GM23338 (cell line): ENCODE results near the gene NAA15. TPM values are rescaled to one million over a fixed set of nuclear protein-coding genes. Genes with fewer than 3 reads are reported as not detected.

Source experiments
- ATAC-seq: fragments of 200-7000 bp; cut with Tn5 transposase; 3 replicates; pipeline ENCODE4 v1.9.1; 2020
- DNase-seq: peaks from one replicate; pipeline ENCODE4 v3.0.0-alpha.2; 2015; ENCODE audit warnings: low spot score
- H2AFZ ChIP-seq: fragments of 200-600 bp; sonication (generic); 2 replicates; pipeline ENCODE4 v1.8.0; 2016; ENCODE audit warnings: antibody characterized with exemption, mild to moderate bottlenecking, moderate library complexity
- H3F3A ChIP-seq: fragments of 200-600 bp; sonication (generic); replicated peaks from 2 replicates; pipeline ENCODE4 v1.8.0; 2017; ENCODE audit warnings: antibody characterized with exemption, mixed run types, low read depth
- H3K27ac ChIP-seq: fragments of 200-600 bp; sonication (generic); 2 replicates; pipeline ENCODE4 v1.6.1; 2016; ENCODE audit warnings: low read depth
- H3K27me3 ChIP-seq: fragments of 200-600 bp; sonication (generic); 2 replicates; pipeline ENCODE4 v1.8.0; 2016; ENCODE audit warnings: mild to moderate bottlenecking, mixed run types, moderate library complexity; ENCODE audit not compliant: insufficient read depth
- H3K36me3 ChIP-seq: fragments of 200-600 bp; sonication (generic); 2 replicates; pipeline ENCODE4 v1.8.0; 2016; ENCODE audit warnings: mild to moderate bottlenecking; ENCODE audit not compliant: insufficient read depth
- H3K4me1 ChIP-seq: fragments of 200-600 bp; sonication (generic); 2 replicates; pipeline ENCODE4 v1.8.0; 2016; ENCODE audit warnings: mild to moderate bottlenecking, moderate library complexity; ENCODE audit not compliant: insufficient read depth
- H3K4me2 ChIP-seq: fragments of 200-600 bp; sonication (generic); 2 replicates; pipeline ENCODE4 v1.7.1; 2017; ENCODE audit warnings: mixed run types
- H3K4me3 ChIP-seq: fragments of 200-600 bp; sonication (generic); 2 replicates; pipeline ENCODE4 v1.6.1; 2016; ENCODE audit warnings: mixed run types
- H3K79me2 ChIP-seq: fragments of 200-600 bp; sonication (generic); replicated peaks from 2 replicates; pipeline ENCODE4 v1.8.0; 2017; ENCODE audit warnings: mild to moderate bottlenecking; ENCODE audit not compliant: insufficient read depth
- H3K9me2 ChIP-seq: fragments of 200-600 bp; sonication (generic); 2 replicates; pipeline ENCODE4 v1.8.0; 2017; ENCODE audit not compliant: insufficient read depth
- H4K20me1 ChIP-seq: fragments of 200-600 bp; sonication (generic); replicated peaks from 2 replicates; pipeline ENCODE4 v1.8.0; 2017; ENCODE audit warnings: mild to moderate bottlenecking; ENCODE audit not compliant: insufficient read depth
- H3K27ac Mint-ChIP-seq: 2 replicates; pipeline ENCODE4 v1.8.0; 2020; ENCODE audit warnings: inconsistent platforms, mild to moderate bottlenecking, moderate library complexity, mixed read lengths
- H3K27me3 Mint-ChIP-seq: 3 replicates; pipeline ENCODE4 v1.8.0; 2022; ENCODE audit warnings: low read depth, mild to moderate bottlenecking, moderate library complexity, mixed read lengths, inconsistent platforms; ENCODE audit not compliant: insufficient read depth, poor library complexity
- H3K36me3 Mint-ChIP-seq: 3 replicates; pipeline ENCODE4 v1.8.0; 2021; ENCODE audit warnings: low read depth, mild to moderate bottlenecking, inconsistent platforms, moderate library complexity, mixed read lengths
- H3K4me1 Mint-ChIP-seq: 3 replicates; pipeline ENCODE4 v1.8.0; 2020; ENCODE audit warnings: mild to moderate bottlenecking, inconsistent platforms, mixed read lengths
- H3K4me3 Mint-ChIP-seq: 3 replicates; pipeline ENCODE4 v1.8.0; 2021; ENCODE audit warnings: moderate library complexity, mild to moderate bottlenecking, inconsistent platforms, mixed read lengths
- H3K9me3 Mint-ChIP-seq: 3 replicates; pipeline ENCODE4 v1.8.0; 2020; ENCODE audit warnings: moderate library complexity, mild to moderate bottlenecking, inconsistent platforms, mixed read lengths
- NANOG ChIP-seq: IDR thresholded peaks from 2 replicates; pipeline ENCODE4 v1.6.1; 2016; ENCODE audit warnings: antibody characterized with exemption, borderline replicate concordance
- POLR2AphosphoS5 ChIP-seq: IDR thresholded peaks from 2 replicates; pipeline ENCODE4 v1.6.1; 2016; ENCODE audit warnings: antibody characterized with exemption, low read depth
- polyA plus RNA-seq: library from polyadenylated mRNA; unstranded; fragments of >200 nt; fragmentation: Nextera tagmentation; extraction: Ambion mirVana; gene quantifications from 2 replicates; pipeline ENCODE4 v1.2.1, GENCODE V29; 2016
- total RNA-seq: library from RNA; depleted of rRNA; stranded (reverse); fragments of >200 nt; shearing (Covaris generic); gene quantifications from 2 replicates; pipeline ENCODE4 v1.2.3, GENCODE V29; 2014
- TF ChIP-seq, protein P1 (sequence below): fragments of 250-450 bp; sonication (Bioruptor Pico); IDR thresholded peaks from 2 replicates; pipeline ENCODE4 v1.5.0; 2020; ENCODE audit warnings: mild to moderate bottlenecking, moderate library complexity
- TF ChIP-seq, protein P2 (sequence below): IDR thresholded peaks from one replicate; pipeline ENCODE4 v1.6.1; 2018; ENCODE audit warnings: antibody characterized with exemption; ENCODE audit not compliant: unreplicated experiment
- TF ChIP-seq, protein P3 (sequence below): IDR thresholded peaks from 2 replicates; pipeline ENCODE4 v1.6.1; 2016; ENCODE audit warnings: antibody characterized with exemption

The NAA15 gene
- total and polyA plus RNA-seq, 2 experiments from 2014 or later, result 80.1 to 101 TPM

DNA sequence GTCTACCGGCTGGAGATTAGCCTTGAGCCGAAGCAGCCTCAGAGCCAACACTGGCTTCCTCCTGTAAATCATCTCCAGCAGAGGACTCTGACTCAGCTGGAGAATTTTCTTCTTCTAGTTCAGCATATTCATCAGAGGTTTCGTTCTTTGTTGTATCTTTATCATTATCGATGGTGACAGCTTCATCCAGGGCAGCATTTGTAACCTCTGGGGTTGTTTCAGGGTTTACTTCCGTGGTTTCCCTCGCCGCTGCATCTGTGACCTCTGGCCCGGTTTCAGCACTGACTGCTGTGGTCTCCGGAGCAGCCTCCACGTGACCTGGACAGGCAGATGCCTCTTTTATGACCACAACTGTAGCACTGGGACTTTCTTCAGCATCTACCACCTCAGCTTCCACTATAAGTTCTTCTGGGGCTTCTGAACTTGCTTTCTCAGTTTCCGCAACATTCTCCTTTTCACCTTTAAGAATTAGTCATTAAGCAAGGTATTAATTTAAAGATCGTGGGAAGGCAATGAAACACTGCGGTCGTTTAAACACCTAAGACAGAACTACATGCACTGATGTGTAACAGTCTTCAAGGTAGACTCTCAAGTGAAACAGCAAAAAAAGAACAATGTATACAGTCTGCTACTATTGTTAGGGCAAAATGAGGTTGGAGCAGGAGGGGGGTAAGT lies 34.6 kb upstream of the NAA15 start (continued):
- TF ChIP-seq, protein P1, sequence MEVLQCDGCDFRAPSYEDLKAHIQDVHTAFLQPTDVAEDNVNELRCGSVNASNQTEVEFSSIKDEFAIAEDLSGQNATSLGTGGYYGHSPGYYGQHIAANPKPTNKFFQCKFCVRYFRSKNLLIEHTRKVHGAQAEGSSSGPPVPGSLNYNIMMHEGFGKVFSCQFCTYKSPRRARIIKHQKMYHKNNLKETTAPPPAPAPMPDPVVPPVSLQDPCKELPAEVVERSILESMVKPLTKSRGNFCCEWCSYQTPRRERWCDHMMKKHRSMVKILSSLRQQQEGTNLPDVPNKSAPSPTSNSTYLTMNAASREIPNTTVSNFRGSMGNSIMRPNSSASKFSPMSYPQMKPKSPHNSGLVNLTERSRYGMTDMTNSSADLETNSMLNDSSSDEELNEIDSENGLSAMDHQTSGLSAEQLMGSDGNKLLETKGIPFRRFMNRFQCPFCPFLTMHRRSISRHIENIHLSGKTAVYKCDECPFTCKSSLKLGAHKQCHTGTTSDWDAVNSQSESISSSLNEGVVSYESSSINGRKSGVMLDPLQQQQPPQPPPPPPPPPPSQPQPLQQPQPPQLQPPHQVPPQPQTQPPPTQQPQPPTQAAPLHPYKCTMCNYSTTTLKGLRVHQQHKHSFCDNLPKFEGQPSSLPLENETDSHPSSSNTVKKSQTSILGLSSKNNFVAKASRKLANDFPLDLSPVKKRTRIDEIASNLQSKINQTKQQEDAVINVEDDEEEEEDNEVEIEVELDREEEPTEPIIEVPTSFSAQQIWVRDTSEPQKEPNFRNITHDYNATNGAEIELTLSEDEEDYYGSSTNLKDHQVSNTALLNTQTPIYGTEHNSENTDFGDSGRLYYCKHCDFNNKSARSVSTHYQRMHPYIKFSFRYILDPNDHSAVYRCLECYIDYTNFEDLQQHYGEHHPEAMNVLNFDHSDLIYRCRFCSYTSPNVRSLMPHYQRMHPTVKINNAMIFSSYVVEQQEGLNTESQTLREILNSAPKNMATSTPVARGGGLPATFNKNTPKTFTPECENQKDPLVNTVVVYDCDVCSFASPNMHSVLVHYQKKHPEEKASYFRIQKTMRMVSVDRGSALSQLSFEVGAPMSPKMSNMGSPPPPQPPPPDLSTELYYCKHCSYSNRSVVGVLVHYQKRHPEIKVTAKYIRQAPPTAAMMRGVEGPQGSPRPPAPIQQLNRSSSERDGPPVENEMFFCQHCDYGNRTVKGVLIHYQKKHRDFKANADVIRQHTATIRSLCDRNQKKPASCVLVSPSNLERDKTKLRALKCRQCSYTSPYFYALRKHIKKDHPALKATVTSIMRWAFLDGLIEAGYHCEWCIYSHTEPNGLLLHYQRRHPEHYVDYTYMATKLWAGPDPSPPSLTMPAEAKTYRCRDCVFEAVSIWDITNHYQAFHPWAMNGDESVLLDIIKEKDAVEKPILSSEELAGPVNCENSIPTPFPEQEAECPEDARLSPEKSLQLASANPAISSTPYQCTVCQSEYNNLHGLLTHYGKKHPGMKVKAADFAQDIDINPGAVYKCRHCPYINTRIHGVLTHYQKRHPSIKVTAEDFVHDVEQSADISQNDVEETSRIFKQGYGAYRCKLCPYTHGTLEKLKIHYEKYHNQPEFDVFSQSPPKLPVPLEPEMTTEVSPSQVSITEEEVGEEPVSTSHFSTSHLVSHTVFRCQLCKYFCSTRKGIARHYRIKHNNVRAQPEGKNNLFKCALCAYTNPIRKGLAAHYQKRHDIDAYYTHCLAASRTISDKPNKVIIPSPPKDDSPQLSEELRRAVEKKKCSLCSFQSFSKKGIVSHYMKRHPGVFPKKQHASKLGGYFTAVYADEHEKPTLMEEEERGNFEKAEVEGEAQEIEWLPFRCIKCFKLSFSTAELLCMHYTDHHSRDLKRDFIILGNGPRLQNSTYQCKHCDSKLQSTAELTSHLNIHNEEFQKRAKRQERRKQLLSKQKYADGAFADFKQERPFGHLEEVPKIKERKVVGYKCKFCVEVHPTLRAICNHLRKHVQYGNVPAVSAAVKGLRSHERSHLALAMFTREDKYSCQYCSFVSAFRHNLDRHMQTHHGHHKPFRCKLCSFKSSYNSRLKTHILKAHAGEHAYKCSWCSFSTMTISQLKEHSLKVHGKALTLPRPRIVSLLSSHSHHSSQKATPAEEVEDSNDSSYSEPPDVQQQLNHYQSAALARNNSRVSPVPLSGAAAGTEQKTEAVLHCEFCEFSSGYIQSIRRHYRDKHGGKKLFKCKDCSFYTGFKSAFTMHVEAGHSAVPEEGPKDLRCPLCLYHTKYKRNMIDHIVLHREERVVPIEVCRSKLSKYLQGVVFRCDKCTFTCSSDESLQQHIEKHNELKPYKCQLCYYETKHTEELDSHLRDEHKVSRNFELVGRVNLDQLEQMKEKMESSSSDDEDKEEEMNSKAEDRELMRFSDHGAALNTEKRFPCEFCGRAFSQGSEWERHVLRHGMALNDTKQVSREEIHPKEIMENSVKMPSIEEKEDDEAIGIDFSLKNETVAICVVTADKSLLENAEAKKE (CRISPR knock-in tag), result no peak

DNA sequence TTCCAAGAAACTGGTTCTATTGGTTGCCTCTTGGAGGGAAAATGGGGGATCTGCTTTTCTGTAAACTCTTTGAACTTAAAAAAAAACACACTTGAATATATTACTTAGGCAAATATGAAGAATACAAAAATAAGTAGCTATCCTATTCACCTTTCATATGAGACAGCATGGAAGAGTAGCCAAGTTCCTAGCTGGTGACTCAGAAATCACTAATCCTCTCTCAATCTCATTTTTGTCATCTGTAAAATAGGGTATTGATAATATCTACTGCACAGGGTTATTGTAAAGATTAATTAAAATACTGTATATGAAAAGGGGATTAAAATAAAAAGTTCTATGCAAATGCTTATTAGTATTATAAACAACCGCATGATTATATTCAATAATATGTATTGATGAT lies 34.0 kb upstream of the NAA15 start:
- Mint-ChIP-seq H3K4me1 (peaks cover 18% of the 10 kb centered on the region), H3K27ac (no peak overlapping the region), H3K9me3 (no peaks in the 10 kb centered on the region), H3K36me3 (no peaks in the 10 kb centered on the region), H3K27me3 (peaks cover 1% of the 10 kb centered on the region), H3K4me3 (no peak overlapping the region)
- H2AFZ ChIP-seq, result peak overlapping the region; percentile 70; the same call in 1 of the 2 replicates
- DNase-seq (no peak), ATAC-seq (no peak)
- no peak overlapping the region for H3K4me2 ChIP-seq
- H3K79me2 ChIP-seq, result no peaks in the 10 kb centered on the region
- H3K27ac ChIP-seq, result no peak overlapping the region
- H3K4me3 ChIP-seq, result no peak overlapping the region
- H3K9me2 ChIP-seq, result no peaks in the 10 kb centered on the region
- peaks cover 5% of the 10 kb centered on the region; the same call in 1 of the 2 replicates for H3K4me1 ChIP-seq
- no peaks in the 10 kb centered on the region for H4K20me1 ChIP-seq
- H3K36me3 ChIP-seq, result no peaks in the 10 kb centered on the region
- H3K27me3 ChIP-seq, result no peaks in the 10 kb centered on the region
- no peaks in the 10 kb centered on the region for H3F3A ChIP-seq
- TF ChIP-seq, protein P2, sequence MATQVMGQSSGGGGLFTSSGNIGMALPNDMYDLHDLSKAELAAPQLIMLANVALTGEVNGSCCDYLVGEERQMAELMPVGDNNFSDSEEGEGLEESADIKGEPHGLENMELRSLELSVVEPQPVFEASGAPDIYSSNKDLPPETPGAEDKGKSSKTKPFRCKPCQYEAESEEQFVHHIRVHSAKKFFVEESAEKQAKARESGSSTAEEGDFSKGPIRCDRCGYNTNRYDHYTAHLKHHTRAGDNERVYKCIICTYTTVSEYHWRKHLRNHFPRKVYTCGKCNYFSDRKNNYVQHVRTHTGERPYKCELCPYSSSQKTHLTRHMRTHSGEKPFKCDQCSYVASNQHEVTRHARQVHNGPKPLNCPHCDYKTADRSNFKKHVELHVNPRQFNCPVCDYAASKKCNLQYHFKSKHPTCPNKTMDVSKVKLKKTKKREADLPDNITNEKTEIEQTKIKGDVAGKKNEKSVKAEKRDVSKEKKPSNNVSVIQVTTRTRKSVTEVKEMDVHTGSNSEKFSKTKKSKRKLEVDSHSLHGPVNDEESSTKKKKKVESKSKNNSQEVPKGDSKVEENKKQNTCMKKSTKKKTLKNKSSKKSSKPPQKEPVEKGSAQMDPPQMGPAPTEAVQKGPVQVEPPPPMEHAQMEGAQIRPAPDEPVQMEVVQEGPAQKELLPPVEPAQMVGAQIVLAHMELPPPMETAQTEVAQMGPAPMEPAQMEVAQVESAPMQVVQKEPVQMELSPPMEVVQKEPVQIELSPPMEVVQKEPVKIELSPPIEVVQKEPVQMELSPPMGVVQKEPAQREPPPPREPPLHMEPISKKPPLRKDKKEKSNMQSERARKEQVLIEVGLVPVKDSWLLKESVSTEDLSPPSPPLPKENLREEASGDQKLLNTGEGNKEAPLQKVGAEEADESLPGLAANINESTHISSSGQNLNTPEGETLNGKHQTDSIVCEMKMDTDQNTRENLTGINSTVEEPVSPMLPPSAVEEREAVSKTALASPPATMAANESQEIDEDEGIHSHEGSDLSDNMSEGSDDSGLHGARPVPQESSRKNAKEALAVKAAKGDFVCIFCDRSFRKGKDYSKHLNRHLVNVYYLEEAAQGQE, result no peak
- TF ChIP-seq, protein P3, sequence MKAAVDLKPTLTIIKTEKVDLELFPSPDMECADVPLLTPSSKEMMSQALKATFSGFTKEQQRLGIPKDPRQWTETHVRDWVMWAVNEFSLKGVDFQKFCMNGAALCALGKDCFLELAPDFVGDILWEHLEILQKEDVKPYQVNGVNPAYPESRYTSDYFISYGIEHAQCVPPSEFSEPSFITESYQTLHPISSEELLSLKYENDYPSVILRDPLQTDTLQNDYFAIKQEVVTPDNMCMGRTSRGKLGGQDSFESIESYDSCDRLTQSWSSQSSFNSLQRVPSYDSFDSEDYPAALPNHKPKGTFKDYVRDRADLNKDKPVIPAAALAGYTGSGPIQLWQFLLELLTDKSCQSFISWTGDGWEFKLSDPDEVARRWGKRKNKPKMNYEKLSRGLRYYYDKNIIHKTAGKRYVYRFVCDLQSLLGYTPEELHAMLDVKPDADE, result no peak
- TF ChIP-seq POLR2AphosphoS5, result no peak
- TF ChIP-seq NANOG, result no peak
